WTC11 (cell line): ENCODE results near the gene C11orf21.

Experiments
- ATF1 ChIP-seq: sonication (generic); formaldehyde crosslinking; IDR thresholded peaks from 2 replicates; pipeline ENCODE4 v1.8.1; 2023; ENCODE audit warnings: mild to moderate bottlenecking, moderate library complexity, missing genetic modification reagents
- CREB1 ChIP-seq: sonication (generic); formaldehyde crosslinking; IDR thresholded peaks from 2 replicates; pipeline ENCODE4 v1.8.0; 2023; ENCODE audit warnings: mild to moderate bottlenecking, missing genetic modification reagents
- CTCF ChIP-seq: fragments of 200-600 bp; IDR thresholded peaks from 2 replicates; pipeline ENCODE4 v1.8.0; 2022; ENCODE audit warnings: antibody characterized with exemption
- GABPB1 ChIP-seq: sonication (generic); formaldehyde crosslinking; IDR thresholded peaks from 2 replicates; pipeline ENCODE4 v1.8.1; 2023; ENCODE audit warnings: mild to moderate bottlenecking, missing genetic modification reagents
- USF2 ChIP-seq: sonication (generic); formaldehyde crosslinking; IDR thresholded peaks from 2 replicates; pipeline ENCODE4 v1.8.1; 2023; ENCODE audit warnings: mild to moderate bottlenecking, missing genetic modification reagents, moderate library complexity

GRCh38 chr11:2290351-2290841 is 11.3 kb downstream of the C11orf21 start:
- TF ChIP-seq ATF1 (CRISPR knock-in tag) (no peak), GABPB1 (no peak), CTCF (no peak), CREB1 (CRISPR knock-in tag) (no peak), USF2 (no peak)
